Activated naive CD8-positive, alpha-beta T cell treated with anti-CD3 and anti-CD28 coated beads, Interleukin-2, amount 10 ng/mL, durations not matched to agents 7 days and 5 days (primary cell): ENCODE data around the gene EPDR1. TPM values are rescaled to one million over a fixed set of nuclear protein-coding genes. Genes with fewer than 3 reads are reported as not detected.

Experiments used
- ATAC-seq: fragments of 150-1000 bp; cut with Tn5 transposase; one replicate; pipeline ENCODE4 v1.10.0; 2021; ENCODE audit warnings: low read depth, moderate library complexity
- POLR2A ChIA-PET: fragments of 350-600 bp; sonication (Branson Sonifier 250); formaldehyde crosslinking; loops from one replicate; lab custom pipeline; 2021; ENCODE audit warnings: antibody characterized with exemption; lab: Charles Lee
- DNase-seq: peaks from one replicate; pipeline ENCODE4 v3.0.0; 2021
- H3K27ac Mint-ChIP-seq: one replicate; pipeline ENCODE4 v1.8.0; 2022; ENCODE audit warnings: mild to moderate bottlenecking, mixed read lengths
- H3K27me3 Mint-ChIP-seq: one replicate; pipeline ENCODE4 v1.8.0; 2022; ENCODE audit warnings: mild to moderate bottlenecking, moderate library complexity, mixed read lengths
- H3K36me3 Mint-ChIP-seq: one replicate; pipeline ENCODE4 v1.8.0; 2021; ENCODE audit warnings: mild to moderate bottlenecking, mixed read lengths
- H3K4me1 Mint-ChIP-seq: one replicate; pipeline ENCODE4 v1.8.0; 2021; ENCODE audit warnings: mixed read lengths
- H3K4me3 Mint-ChIP-seq: one replicate; pipeline ENCODE4 v1.8.0; 2022; ENCODE audit warnings: mild to moderate bottlenecking, moderate library complexity, mixed read lengths
- H3K9me3 Mint-ChIP-seq: one replicate; pipeline ENCODE4 v1.8.0; 2021; ENCODE audit warnings: mixed read lengths
- total RNA-seq, 2 experiments: library from RNA; stranded (reverse); gene quantifications; one replicate each; pipeline ENCODE4 v1.2.3, GENCODE V29; 2021

EPDR1 gene
- total RNA-seq: under 1 TPM; 0.25 to 0.26 TPM

GRCh38 chr7:37920305-37920848 lies at the start of gene EPDR1:
Gene EPDR1, plus strand, starts transcription at chr7:37920640. Its CDS starts 300 bp downstream, at chr7:37920940.
- peaks cover 9% of the 10 kb centered on the region for H3K4me1 Mint-ChIP-seq
- H3K36me3 Mint-ChIP-seq: no peaks in the 10 kb centered on the region
- ATAC-seq: peak; percentile 61
- no peak within 1 kb of the TSS for H3K27ac Mint-ChIP-seq
- POLR2A ChIA-PET: no interaction called here
- DNase-seq: peak; percentile 45
- no peaks in the 10 kb centered on the region for H3K9me3 Mint-ChIP-seq
- peak within 1 kb of the TSS; percentile 77 for H3K4me3 Mint-ChIP-seq
- H3K27me3 Mint-ChIP-seq: peaks cover 68% of the 10 kb centered on the region

GRCh38 chr7:37882086-37882485 lies 38.4 kb upstream of the EPDR1 start:
- ATAC-seq: no peak
- POLR2A ChIA-PET: no interaction called here

DNA sequence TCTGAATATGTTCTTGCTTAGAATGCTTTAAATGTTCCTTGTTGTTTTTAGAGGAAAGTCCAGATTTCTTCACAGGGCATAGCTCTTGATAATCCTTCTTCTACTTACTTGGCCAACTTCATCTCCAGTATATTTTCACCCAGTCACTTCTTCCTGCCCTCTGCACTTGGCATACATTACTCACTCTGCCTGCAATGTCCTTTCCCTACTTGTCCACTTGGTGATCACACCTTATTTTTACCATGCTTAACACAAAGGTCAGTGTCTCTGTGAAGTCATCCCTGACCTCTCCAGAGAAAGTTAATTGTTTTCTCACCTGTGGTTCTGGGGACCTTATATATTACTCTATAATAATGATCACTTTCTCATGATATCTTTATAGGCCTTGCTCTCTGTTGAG lies 27.1 kb upstream of the EPDR1 start:
- Mint-ChIP-seq H3K36me3 (no peaks in the 10 kb centered on the region), H3K4me1 (no peaks in the 10 kb centered on the region), H3K9me3 (no peaks in the 10 kb centered on the region), H3K27me3 (peaks cover 23% of the 10 kb centered on the region), H3K4me3 (no peak overlapping the region), H3K27ac (no peak overlapping the region)
- no peak for DNase-seq
- POLR2A ChIA-PET: no interaction called here
- no peak for ATAC-seq

More at GRCh38 chr7:37882086-37882485, 38.4 kb upstream of the EPDR1 start:
- Mint-ChIP-seq H3K9me3 (no peaks in the 10 kb centered on the region), H3K4me3 (no peak overlapping the region), H3K27me3 (peaks cover 8% of the 10 kb centered on the region), H3K27ac (no peak overlapping the region), H3K36me3 (no peaks in the 10 kb centered on the region), H3K4me1 (no peaks in the 10 kb centered on the region)
- DNase-seq: no peak

DNA sequence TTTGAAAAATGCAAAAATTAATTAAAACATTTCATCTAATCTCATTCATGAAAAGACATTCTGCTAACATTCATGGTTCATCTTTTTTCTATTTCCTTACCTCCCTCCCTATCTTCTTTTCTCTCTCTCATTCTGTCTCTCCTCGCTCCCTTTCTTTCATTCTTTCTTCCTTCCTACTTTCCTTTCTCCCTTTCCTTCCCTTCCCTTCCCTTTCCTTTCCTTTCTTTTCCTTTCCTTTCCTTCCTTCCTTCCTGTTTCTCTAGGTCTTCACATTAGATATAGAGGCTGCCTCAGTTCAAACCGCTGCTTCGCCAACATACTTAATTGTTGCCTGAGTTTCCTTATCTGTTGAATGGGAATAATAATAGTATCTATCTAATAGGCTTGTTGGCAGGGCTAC lies 25.8 kb upstream of the EPDR1 start:
- ATAC-seq (no peak), DNase-seq (no peak)
- H3K27me3 Mint-ChIP-seq: peaks cover 17% of the 10 kb centered on the region
- H3K9me3 Mint-ChIP-seq: no peaks in the 10 kb centered on the region
- H3K27ac Mint-ChIP-seq: no peak overlapping the region
- POLR2A ChIA-PET: no interaction called here
- no peaks in the 10 kb centered on the region for H3K36me3 Mint-ChIP-seq
- H3K4me1 Mint-ChIP-seq: no peaks in the 10 kb centered on the region
- H3K4me3 Mint-ChIP-seq: no peak overlapping the region

DNA sequence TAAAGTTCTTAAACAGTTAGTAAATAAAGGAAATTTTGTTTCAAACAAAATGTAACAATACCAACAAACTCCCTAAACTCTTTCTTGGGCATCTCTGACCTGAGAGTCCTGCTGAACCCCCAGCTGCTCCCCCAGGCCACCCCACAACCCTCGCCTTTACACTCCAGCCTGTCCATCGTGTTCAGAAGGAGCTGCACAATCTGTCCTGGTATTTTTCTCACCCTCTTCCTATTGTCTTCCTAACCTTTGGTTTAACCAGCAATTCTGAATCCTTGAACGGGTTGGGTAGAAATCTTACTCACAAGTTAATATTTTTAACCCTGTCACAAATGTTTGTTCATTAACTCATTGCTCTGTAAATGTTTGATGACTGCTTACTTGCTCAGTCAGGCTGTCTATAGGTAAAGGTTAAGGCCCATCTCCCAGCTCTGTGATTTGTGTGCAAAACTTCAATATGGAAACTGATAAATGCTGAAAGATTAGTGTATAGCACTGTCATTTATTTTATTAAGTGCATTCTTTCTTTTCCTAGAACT lies 20.7 kb upstream of the EPDR1 start:
- peaks cover 8% of the 10 kb centered on the region for H3K27me3 Mint-ChIP-seq
- no peak overlapping the region for H3K4me3 Mint-ChIP-seq
- no peaks in the 10 kb centered on the region for H3K9me3 Mint-ChIP-seq
- DNase-seq: no peak
- POLR2A ChIA-PET: no interaction called here
- H3K36me3 Mint-ChIP-seq: no peaks in the 10 kb centered on the region
- H3K27ac Mint-ChIP-seq: no peak overlapping the region
- ATAC-seq: no peak
- H3K4me1 Mint-ChIP-seq: no peaks in the 10 kb centered on the region

DNA sequence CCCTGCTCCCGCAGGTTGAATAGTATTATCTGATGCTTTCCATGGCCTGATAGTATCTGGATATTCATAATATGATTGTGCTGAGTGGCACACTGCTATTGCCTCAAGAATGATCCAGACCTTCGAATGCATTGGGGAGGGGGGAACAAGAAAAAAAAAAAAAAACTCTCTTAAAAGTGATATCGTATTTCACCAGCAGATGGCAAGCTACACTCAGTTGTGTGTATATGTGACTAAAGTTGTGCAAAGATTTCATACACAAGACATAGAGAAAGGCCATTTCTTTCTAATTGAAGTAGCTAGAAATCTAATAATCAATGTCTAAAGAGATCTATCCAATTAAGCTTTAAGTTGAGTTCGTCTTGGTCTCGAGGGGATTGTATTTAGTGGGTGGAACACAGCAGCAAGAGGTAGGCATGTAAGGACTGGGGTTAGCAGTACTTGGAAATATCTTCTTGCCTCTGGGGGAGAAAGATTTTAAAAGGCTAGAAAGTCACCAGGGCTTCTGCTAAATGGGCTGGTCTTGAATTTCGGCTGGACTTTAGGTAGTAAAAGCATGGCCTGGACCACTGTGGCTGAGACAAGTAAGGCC lies 19.1 kb upstream of the EPDR1 start:
- H3K36me3 Mint-ChIP-seq: no peaks in the 10 kb centered on the region
- ATAC-seq (no peak), DNase-seq (no peak)
- no peak overlapping the region for H3K27ac Mint-ChIP-seq
- no peaks in the 10 kb centered on the region for H3K9me3 Mint-ChIP-seq
- H3K27me3 Mint-ChIP-seq: peaks cover 7% of the 10 kb centered on the region
- POLR2A ChIA-PET: no interaction called here
- no peak overlapping the region for H3K4me3 Mint-ChIP-seq
- no peaks in the 10 kb centered on the region for H3K4me1 Mint-ChIP-seq

DNA sequence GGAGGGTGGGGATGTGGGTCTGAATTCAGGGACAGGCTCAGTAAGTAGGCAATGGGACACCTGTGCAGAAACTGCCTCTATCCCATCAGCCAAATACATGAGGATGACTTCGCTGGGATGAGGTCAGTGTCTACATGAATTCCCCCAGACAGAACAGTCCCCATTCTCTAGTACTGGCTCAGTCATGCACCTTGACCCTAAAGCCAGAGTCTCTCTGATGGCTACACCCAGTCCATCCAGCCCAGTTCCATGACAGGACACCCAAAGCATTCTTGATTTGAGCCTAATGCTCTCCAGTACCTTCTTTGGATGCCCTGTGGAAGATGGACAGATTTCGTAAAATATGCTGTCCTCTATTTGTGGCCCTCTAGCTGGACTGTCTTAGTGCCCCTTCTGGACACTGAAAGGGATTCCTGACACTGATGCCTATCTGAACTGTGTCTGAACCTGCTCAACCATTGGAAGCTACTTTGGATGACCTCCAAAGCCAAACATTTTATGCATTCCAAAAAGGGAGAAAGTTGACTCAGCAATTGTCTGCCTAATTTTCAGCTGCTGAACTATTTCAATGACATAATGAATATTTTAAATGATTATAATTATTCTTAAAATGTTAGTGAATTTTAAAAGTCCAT lies 18.4 kb upstream of the EPDR1 start:
- Mint-ChIP-seq H3K27me3 (peaks cover 7% of the 10 kb centered on the region), H3K4me3 (no peak overlapping the region), H3K36me3 (no peaks in the 10 kb centered on the region), H3K27ac (no peak overlapping the region), H3K9me3 (no peaks in the 10 kb centered on the region), H3K4me1 (no peaks in the 10 kb centered on the region)
- ATAC-seq: no peak
- no peak for DNase-seq
- POLR2A ChIA-PET: no interaction called here

DNA sequence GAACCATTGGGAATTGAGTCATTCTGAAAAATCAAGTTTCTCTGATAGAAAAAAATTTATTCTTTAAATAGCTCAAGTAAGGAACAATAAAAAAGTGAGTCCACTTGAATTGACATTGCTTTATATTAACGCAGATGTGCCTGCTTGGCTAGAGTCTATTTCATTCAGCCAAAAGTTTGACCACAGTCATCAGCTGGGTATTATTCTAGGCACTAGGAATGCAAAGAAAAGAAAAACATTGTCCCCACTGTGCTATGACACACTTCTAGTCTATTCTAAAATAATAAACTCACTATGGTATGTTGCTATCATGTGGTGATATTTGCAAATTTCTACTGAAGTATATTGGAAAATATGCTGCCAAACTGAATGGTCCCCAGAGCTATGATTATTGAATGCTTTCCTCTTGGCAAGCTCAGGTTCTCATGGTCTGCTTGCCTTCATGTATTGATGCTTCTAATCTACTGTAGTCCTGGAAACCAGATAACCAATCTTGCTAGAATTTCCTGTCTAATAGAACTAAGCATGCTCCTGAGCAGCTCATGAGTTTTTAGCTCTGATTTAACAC lies 12.1 kb upstream of the EPDR1 start:
- ATAC-seq (no peak), DNase-seq (no peak)
- no peak overlapping the region for H3K4me3 Mint-ChIP-seq
- POLR2A ChIA-PET: no interaction called here
- no peak overlapping the region for H3K27ac Mint-ChIP-seq
- H3K4me1 Mint-ChIP-seq: no peaks in the 10 kb centered on the region
- no peaks in the 10 kb centered on the region for H3K36me3 Mint-ChIP-seq
- no peaks in the 10 kb centered on the region for H3K9me3 Mint-ChIP-seq
- H3K27me3 Mint-ChIP-seq: peaks cover 32% of the 10 kb centered on the region

GRCh38 chr7:37912756-37913155 lies 7.7 kb upstream of the EPDR1 start:
- Mint-ChIP-seq H3K27me3 (peaks cover 56% of the 10 kb centered on the region), H3K9me3 (no peaks in the 10 kb centered on the region), H3K27ac (no peak overlapping the region), H3K4me3 (no peak overlapping the region), H3K36me3 (no peaks in the 10 kb centered on the region), H3K4me1 (peaks cover 5% of the 10 kb centered on the region)
- ATAC-seq: no peak
- DNase-seq: no peak
- POLR2A ChIA-PET: no interaction called here

GRCh38 chr7:37915438-37915837 lies 5.0 kb upstream of the EPDR1 start:
- DNase-seq (no peak), ATAC-seq (no peak)
- Mint-ChIP-seq H3K9me3 (no peaks in the 10 kb centered on the region), H3K27me3 (peaks cover 80% of the 10 kb centered on the region), H3K4me3 (no peak overlapping the region), H3K36me3 (no peaks in the 10 kb centered on the region), H3K4me1 (peaks cover 7% of the 10 kb centered on the region), H3K27ac (no peak overlapping the region)
- POLR2A ChIA-PET: no interaction called here

DNA sequence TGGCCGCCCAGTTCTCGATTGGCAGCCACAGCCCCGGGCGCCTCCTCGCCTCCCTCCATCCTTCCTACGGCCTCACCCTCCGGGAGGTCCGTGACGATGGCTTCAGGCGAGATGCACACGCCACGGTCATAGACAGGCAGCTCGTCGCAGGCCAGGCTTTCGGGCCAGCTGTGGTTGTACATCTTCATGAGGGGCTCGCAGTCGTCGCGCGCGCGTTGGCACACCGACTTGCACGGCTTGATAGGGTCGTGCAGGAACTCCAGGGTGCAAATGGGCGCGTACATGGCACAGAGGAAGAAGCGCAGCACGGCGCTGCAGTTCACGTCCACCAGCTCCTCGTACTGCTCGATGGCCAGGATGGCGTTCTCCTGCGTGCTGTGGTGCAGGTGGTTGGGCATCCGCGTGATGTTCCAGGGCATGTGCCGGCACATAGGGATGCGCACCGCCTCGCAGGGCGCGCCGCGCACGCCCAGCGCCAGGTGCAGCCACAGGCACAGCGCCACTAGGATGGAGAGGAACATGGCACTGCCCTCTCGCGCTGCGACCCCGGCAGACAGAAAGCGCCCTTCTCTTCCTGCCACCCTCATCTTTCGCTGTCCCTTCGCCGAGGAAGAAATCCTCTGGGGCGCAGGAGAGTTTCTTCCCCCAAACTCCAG lies 4.3 kb upstream of the EPDR1 start:
- POLR2A ChIA-PET: no interaction called here

DNA sequence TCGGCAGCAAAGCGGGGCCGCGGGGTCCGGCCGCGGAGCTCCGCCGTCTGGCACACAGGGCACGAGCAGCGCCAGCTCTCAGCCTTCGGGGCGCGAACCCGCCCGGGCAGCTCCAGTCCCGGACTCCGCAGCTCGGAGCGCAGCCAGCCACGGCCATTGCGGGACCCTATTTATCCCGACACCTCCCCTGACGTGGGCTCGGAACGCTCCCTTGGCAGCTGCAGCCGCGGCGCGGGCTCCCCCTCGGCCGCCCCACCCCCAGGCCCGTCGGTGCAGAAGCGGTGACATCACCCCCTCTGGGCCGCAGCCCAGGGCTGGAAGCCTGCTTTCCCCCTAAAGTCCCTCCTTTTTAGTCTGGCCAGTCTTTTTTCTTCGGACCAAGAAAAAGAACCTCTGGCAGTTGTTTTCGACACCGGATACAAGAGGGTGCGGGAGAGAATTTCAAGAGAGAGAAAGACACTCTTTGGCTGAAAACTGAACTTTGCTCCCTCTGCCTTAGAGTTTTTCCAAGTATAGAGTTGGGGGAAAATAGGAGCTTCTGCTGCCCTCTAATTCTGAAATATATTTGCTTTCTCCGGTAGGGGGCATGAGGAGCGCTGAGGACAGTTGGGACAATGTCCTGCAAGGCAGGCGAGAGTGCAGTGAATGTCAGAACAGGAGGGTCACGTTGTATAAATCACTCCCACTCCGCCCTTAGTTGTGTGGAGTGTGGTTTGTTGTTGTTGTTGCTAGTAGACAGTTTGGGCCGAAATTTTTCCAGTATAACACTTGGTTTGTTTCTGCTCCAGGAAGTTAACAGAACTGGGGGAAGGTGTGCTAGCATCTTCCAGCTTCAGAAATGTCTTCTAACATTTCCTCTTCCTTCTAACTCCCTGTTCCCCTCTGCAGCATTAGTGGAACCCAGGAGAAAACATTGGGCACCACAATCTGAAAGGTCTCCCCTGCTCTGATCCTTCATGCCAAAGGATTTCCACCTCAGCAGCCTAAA lies 3.5 kb upstream of the EPDR1 start, which contains the start of gene SFRP4:
Gene SFRP4 (minus strand): TSS at position 145 of the 988 bp plus-strand sequence. CDS start 280 bp downstream, outside the sequence.
- Mint-ChIP-seq H3K9me3 (no peaks in the 10 kb centered on the region), H3K27ac (no peak within 1 kb of the TSS), H3K4me3 (peak within 1 kb of the TSS; percentile 51), H3K4me1 (peaks cover 10% of the 10 kb centered on the region), H3K36me3 (no peaks in the 10 kb centered on the region), H3K27me3 (peaks cover 77% of the 10 kb centered on the region)
- DNase-seq (no peak), ATAC-seq (no peak)
- POLR2A ChIA-PET: no interaction called here

More for the DNA sequence above, 4.3 kb upstream of the EPDR1 start:
- Mint-ChIP-seq H3K27me3 (peaks cover 77% of the 10 kb centered on the region), H3K9me3 (no peaks in the 10 kb centered on the region), H3K4me3 (peak overlapping the region; percentile 48), H3K27ac (no peak overlapping the region), H3K4me1 (peaks cover 7% of the 10 kb centered on the region), H3K36me3 (no peaks in the 10 kb centered on the region)
- ATAC-seq (no peak), DNase-seq (peak; percentile 32)
